ENCODE measurements around the gene SETDB2.

SETDB2 gene

DNA sequence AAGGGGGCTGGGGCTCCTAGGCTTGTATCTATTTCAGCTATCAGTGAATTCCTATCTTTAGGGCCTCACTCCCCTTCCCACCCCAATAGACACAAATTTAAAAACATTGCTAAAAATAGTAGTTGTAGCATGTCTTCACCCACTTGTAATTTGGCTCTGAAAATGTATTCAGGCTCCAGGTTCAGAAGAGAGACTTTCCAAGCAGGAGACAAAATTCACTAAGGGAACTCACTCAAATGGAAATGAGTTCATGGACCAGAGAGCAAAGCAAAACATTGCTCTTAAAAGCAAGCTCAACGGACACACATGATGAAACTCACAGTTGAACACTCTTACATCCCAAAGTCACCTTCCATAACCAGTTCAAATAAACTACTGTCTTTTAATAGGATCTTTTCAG lies 88.5 kb downstream of the SETDB2 start:
- DNase-seq (ENCODE audit: low read depth in 1 of 2, low spot score in 1 of 2): no peak

DNA sequence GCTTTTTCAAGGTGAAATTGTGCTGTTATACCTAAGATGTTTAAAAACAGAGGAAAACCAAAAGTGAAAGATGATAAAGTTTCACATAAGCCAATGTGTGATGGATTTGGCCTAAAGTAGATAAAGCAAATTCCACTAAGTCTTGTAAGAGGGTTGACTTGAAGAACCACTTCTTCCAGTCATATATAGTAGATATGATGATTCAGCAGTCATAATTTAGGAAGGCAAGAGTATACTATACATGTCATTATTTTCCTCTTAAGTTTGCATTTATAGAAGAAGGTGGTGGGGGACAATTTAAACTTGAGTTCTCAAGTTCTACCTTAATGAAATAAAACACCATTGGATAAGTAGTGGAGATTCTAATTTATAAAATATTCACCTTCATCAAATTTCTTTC lies 88.9 kb downstream of the SETDB2 start:
- DNase-seq (ENCODE audit: low read depth in 1 of 2, low spot score in 1 of 2): no peak

DNA sequence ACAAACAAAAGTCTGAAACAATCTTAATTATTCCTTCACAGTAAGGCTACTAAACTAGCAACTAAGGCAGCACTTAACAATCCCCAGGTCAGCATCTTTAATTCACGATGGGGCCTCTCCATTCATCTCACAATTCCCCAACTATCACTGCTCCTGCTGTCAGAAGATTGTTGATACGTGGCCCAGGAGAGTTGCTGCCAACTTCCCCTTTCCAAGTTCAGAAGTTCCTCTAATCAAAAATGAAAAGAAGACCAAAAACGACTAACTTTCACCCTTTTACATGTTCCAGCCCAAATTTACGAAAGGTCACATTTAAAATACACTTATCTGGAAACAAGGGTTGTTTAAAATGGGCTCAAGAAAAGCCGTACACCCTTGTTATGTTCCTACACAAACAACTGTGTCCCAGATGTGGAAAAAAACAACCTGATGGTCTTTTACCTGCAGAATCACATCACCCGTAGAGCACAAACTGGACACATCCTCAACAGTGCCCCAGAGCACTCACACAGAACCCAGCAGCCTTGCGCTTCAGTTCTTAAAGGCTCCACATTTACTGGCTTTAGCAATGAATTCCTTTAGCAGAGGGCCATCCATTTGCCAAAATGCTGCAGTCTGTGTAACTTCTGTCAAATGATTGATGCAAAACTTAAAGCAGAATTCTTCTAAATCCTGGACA lies 89.7 kb downstream of the SETDB2 start:
- no peak for DNase-seq (ENCODE audit: low read depth in 1 of 2, low spot score in 1 of 2)

DNA sequence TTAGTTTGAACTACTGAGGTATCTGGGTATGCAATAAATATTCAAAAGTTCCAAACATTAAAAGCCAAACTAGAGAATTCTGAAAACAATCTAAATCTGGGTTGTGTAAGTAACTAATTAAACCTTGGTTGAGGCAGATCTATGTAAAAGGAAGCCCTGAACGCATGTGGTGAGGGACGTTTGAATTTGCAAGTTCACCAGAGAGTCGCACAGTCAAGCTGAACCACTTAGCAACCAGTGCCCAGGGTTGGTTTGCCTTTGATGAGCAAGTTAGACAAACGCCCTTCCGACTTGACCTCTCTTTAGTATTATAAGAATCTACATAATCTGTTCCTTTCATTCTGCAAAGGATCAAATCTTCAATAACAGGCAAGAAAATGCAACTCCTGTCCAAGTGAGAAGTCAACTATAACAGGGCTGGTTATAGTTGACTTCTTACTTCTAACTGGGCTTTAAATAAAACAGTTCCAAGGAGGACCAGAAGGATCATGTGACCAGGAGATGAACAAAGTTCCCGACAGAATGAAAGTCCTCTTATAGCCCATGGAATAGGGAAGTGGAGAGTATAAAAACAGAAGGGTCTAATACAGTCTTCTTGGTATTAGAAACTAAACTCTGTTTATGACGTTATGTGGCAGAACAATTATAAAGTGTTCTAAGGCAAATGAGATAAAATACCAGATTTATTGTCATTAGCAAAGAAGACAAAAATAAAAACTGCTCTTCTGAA lies 92.2 kb downstream of the SETDB2 start:
- no peak for DNase-seq (ENCODE audit: low read depth in 1 of 2, low spot score in 1 of 2)

DNA sequence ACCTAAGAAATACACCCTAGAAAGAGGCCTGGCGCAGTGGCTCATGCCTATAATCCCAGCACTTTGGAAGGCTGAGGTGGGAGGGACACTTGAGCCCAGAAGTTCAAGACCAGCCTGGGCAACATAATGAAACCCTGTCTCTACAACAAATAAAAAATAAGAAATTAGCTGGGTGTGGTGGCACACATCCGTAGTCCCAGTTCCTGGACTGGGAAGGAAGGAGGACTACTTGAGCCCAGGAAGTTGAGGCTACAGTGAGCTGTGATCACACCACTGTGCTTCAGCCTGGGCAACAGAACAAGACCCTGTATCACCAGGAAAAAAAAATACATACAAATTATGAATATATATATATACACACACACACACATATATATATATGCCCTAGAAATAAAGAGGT lies 94.3 kb downstream of the SETDB2 start:
- DNase-seq (ENCODE audit: low read depth in 1 of 2, low spot score in 1 of 2): no peak

DNA sequence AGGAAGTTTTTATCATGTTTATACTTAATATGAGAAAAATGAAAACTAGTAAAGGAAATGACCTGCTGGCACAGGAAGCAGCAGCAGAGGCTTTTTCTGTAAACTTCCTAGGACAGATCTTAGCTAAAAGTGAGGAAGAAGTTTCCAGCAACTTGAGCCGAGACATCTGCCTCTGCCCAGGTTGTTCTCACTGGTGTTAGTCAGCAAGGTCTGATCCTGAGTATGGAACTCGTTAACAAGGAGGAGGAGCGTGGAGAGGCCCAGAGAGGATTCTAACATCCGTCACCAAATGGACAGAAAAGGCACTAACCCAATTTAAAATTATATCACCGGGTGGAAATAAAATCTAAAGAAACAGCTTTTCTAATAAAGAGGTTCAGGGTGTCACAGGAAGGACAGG lies 95.2 kb downstream of the SETDB2 start:
- DNase-seq (ENCODE audit: low read depth in 1 of 2, low spot score in 1 of 2): no peak

DNA sequence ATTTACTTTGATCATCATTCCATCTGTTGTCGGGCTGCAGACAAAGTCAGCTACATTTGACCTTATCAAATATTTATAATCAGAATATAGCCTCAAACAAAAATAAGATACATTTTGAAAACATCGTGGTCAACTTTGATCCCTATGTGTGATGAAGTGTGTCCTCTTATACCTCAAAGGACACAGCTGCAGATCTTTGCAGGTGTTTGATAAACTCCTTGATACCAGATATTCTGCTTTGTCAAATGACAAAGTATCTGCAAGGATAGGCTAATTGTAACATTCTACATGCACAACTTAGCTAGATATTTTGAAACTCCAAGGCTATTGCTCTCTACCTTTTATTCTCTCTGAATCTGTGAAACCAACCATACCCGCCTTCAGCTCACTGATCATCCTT lies 95.7 kb downstream of the SETDB2 start:
- no peak for DNase-seq (ENCODE audit: low read depth in 1 of 2, low spot score in 1 of 2)

DNA sequence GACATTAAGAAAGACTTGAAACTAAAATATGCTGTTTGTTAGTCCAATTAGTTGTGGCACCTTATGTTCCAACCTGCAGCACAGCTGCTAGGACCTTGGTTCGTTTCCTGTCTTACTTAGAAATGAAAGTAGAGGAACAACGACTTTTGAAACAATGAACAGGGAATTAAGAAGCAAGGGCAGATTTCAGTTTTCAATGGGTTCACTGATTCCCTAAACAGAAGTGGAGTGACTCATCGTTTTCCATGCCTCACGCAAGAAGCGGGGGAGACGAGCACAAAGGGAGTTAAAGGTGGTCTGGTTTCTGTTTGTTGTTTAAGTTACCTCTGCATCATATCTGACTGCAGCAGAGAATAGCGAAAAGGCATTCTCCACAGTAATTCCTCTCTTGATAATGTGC lies 96.5 kb downstream of the SETDB2 start:
- DNase-seq (ENCODE audit: low read depth in 1 of 2, low spot score in 1 of 2): no peak

DNA sequence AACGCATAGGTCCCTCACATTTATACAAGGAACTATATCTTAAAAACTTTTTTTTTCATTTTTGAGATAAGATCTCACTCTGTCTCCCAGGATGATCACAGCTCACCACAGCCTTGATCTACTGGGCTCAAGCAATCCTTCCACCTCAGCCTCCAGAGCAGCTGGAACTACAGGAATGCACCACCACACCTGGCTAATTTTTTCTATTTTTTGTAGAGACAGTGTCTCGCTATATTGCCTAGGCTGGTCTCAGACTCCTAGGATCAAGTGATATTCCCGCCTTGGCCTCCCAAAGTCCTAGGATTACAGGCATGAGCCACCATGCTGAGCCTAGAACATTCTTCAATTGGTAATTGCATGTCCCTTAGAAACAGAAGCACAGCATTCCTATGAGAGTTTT lies 99.6 kb downstream of the SETDB2 start:
- no peak for DNase-seq (ENCODE audit: low read depth in 1 of 2, low spot score in 1 of 2)
